Parathyroid adenoma (tissue), 2 donors: Measurements from ENCODE around the gene CHDH.

Source experiments
- H2AFZ ChIP-seq: fragments of 300-600 bp; sonication (generic); one replicate; pipeline ENCODE4 v1.7.0; 2017; ENCODE audit warnings: antibody characterized with exemption, mild to moderate bottlenecking
- H3K27ac ChIP-seq: fragments of 300-600 bp; sonication (generic); one replicate; pipeline ENCODE4 v1.7.0; 2017
- H3K27me3 ChIP-seq: fragments of 300-600 bp; sonication (generic); one replicate; pipeline ENCODE4 v1.7.0; 2017; ENCODE audit warnings: low read length; ENCODE audit not compliant: control insufficient read depth, insufficient read depth
- H3K36me3 ChIP-seq: fragments of 300-600 bp; sonication (generic); one replicate; pipeline ENCODE4 v1.7.0; 2017; ENCODE audit warnings: low read length; ENCODE audit not compliant: control insufficient read depth, insufficient read depth
- H3K4me1 ChIP-seq: fragments of 300-600 bp; sonication (generic); one replicate; pipeline ENCODE4 v1.7.0; 2017; ENCODE audit warnings: control low read depth
- H3K4me2 ChIP-seq: fragments of 300-600 bp; sonication (generic); one replicate; pipeline ENCODE4 v1.7.0; 2017; ENCODE audit warnings: low read length
- H3K4me3 ChIP-seq: fragments of 300-600 bp; sonication (generic); one replicate; pipeline ENCODE4 v1.7.0; 2017; ENCODE audit warnings: low read depth, low read length
- H3K79me2 ChIP-seq: fragments of 300-600 bp; sonication (generic); one replicate; pipeline ENCODE4 v1.7.0; 2017; ENCODE audit warnings: control low read depth
- H3K9ac ChIP-seq: fragments of 300-600 bp; sonication (generic); one replicate; pipeline ENCODE4 v1.7.0; 2017; ENCODE audit warnings: mild to moderate bottlenecking
- H3K9me3 ChIP-seq: fragments of 300-600 bp; sonication (generic); one replicate; pipeline ENCODE4 v1.7.0; 2017; ENCODE audit warnings: low read length; ENCODE audit not compliant: control insufficient read depth
- CTCF ChIP-seq: fragments of 300-600 bp; sonication (generic); IDR thresholded peaks from one replicate; pipeline ENCODE4 v1.7.0; 2017; ENCODE audit warnings: antibody characterized with exemption, mild to moderate bottlenecking
- donor health status: primary hyperparathyroidism.

The CHDH gene

GRCh38 chr3:53768478-53769459 lies 77.5 kb downstream of the CHDH start:
- Histone ChIP-seq H3K4me3 (no peak overlapping the region), H3K27me3 (no peaks in the 10 kb centered on the region), H3K27ac (no peak overlapping the region), H3K79me2 (no peaks in the 10 kb centered on the region), H3K4me2 (no peak overlapping the region), H3K9me3 (no peaks in the 10 kb centered on the region), H2AFZ (no peak overlapping the region), H3K36me3 (no peaks in the 10 kb centered on the region), H3K9ac (no peak overlapping the region), H3K4me1 (no peaks in the 10 kb centered on the region)
- TF ChIP-seq CTCF = no peak

GRCh38 chr3:53766706-53767105 lies 79.5 kb downstream of the CHDH start:
- H3K9ac ChIP-seq = no peak overlapping the region
- H3K27me3 ChIP-seq = no peaks in the 10 kb centered on the region
- H3K4me1 ChIP-seq = no peaks in the 10 kb centered on the region
- H3K27ac ChIP-seq = no peak overlapping the region
- H3K4me3 ChIP-seq = no peak overlapping the region
- H3K36me3 ChIP-seq = no peaks in the 10 kb centered on the region
- H3K79me2 ChIP-seq = no peaks in the 10 kb centered on the region
- no peak overlapping the region for H2AFZ ChIP-seq
- no peak overlapping the region for H3K4me2 ChIP-seq
- no peaks in the 10 kb centered on the region for H3K9me3 ChIP-seq
- no peak for TF ChIP-seq CTCF

GRCh38 chr3:53765753-53766152 lies 80.5 kb downstream of the CHDH start:
- Histone ChIP-seq H3K4me1 (no peaks in the 10 kb centered on the region), H3K9ac (no peak overlapping the region), H2AFZ (no peak overlapping the region), H3K4me3 (no peak overlapping the region), H3K27ac (no peak overlapping the region), H3K27me3 (no peaks in the 10 kb centered on the region), H3K79me2 (no peaks in the 10 kb centered on the region), H3K9me3 (no peaks in the 10 kb centered on the region), H3K4me2 (no peak overlapping the region), H3K36me3 (no peaks in the 10 kb centered on the region)
- no peak for TF ChIP-seq CTCF

GRCh38 chr3:53764026-53764775 lies 82.0 kb downstream of the CHDH start:
- no peaks in the 10 kb centered on the region for H3K79me2 ChIP-seq
- no peaks in the 10 kb centered on the region for H3K27me3 ChIP-seq
- H3K4me1 ChIP-seq = no peaks in the 10 kb centered on the region
- H3K9ac ChIP-seq = no peak overlapping the region
- H2AFZ ChIP-seq = no peak overlapping the region
- H3K4me2 ChIP-seq = no peak overlapping the region
- H3K4me3 ChIP-seq = no peak overlapping the region
- H3K9me3 ChIP-seq = no peaks in the 10 kb centered on the region
- H3K27ac ChIP-seq = no peak overlapping the region
- no peaks in the 10 kb centered on the region for H3K36me3 ChIP-seq
- TF ChIP-seq CTCF = no peak
